ENCODE data around the gene YIPF6.
"Not testable (repeated sequence)": the region's sequence is repeated elsewhere in the genome, so short reads cannot be mapped to it uniquely, and the experiment has no call there.

The YIPF6 gene

GRCh38 chrX:68508799-68509198, 9.9 kb downstream of the YIPF6 start:
- peak; percentile 60 for DNase-seq

- peak; percentile 52 for DNase-seq
Observed at GRCh38 chrX:68511255-68511654, 12.4 kb downstream of the YIPF6 start.

GRCh38 chrX:68524680-68525079, 25.8 kb downstream of the YIPF6 start:
- not testable (repeated sequence) for DNase-seq

GRCh38 chrX:68532831-68533533, 34.1 kb downstream of the YIPF6 start:
- DNase-seq: no peak

GRCh38 chrX:68533656-68534055, 34.8 kb downstream of the YIPF6 start:
- DNase-seq: no peak

GRCh38 chrX:68534691-68535090, 35.8 kb downstream of the YIPF6 start:
- DNase-seq: no peak

- no peak for DNase-seq
Observed at GRCh38 chrX:68536429-68536828, 37.6 kb downstream of the YIPF6 start.

GRCh38 chrX:68536884-68537283, 38.0 kb downstream of the YIPF6 start:
- DNase-seq: no peak

- DNase-seq: no peak
Observed at GRCh38 chrX:68550193-68550592, 51.3 kb downstream of the YIPF6 start.

GRCh38 chrX:68556036-68556435, 57.2 kb downstream of the YIPF6 start:
- DNase-seq: no peak

- DNase-seq: not testable (repeated sequence)
Observed at GRCh38 chrX:68557126-68557525, 58.3 kb downstream of the YIPF6 start.

GRCh38 chrX:68559905-68560304, 61.1 kb downstream of the YIPF6 start:
- not testable (repeated sequence) for DNase-seq

- DNase-seq: no peak
Observed at GRCh38 chrX:68568136-68568535, 69.3 kb downstream of the YIPF6 start.

GRCh38 chrX:68570598-68570997, 71.7 kb downstream of the YIPF6 start:
- DNase-seq: no peak

- no peak for DNase-seq
Observed at GRCh38 chrX:68571292-68571609, 72.4 kb downstream of the YIPF6 start.

- no peak for DNase-seq
Observed at GRCh38 chrX:68571610-68572311, 72.9 kb downstream of the YIPF6 start.

GRCh38 chrX:68574240-68574639, 75.4 kb downstream of the YIPF6 start:
- no peak for DNase-seq

- no peak for DNase-seq
Observed at GRCh38 chrX:68579810-68580209, 81.0 kb downstream of the YIPF6 start.

- DNase-seq: no peak
Observed at GRCh38 chrX:68584221-68584620, 85.4 kb downstream of the YIPF6 start.
